Endodermal cell (in vitro differentiated cells): ENCODE measurements around the gene PCSK1. TPM values are rescaled to one million over a fixed set of nuclear protein-coding genes. Genes with fewer than 3 reads are reported as not detected.

Source experiments
- DNase-seq: peaks from one replicate; pipeline ENCODE4 v3.0.0-alpha.2; 2017
- H3K27ac ChIP-seq: 2 replicates; pipeline ENCODE4 v1.5.1; 2013; ENCODE audit warnings: mild to moderate bottlenecking, low read depth, low read length, moderate library complexity
- H3K27me3 ChIP-seq: 2 replicates; pipeline ENCODE4 v1.6.1; 2013; ENCODE audit warnings: mild to moderate bottlenecking, low read length, moderate library complexity; ENCODE audit not compliant: insufficient read depth, control insufficient read depth, poor library complexity, severe bottlenecking
- H3K36me3 ChIP-seq: 2 replicates; pipeline ENCODE4 v1.7.0; 2013; ENCODE audit warnings: mild to moderate bottlenecking, low read length, moderate library complexity; ENCODE audit not compliant: control insufficient read depth, insufficient read depth
- H3K4me1 ChIP-seq: one replicate; pipeline ENCODE4 v1.7.0; 2013; ENCODE audit warnings: low read length; ENCODE audit not compliant: control insufficient read depth, insufficient read depth
- H3K4me3 ChIP-seq: 2 replicates; pipeline ENCODE4 v1.5.1; 2013; ENCODE audit warnings: mild to moderate bottlenecking, low read length, moderate library complexity
- H3K9ac ChIP-seq: 2 replicates; pipeline ENCODE4 v1.6.1; 2013; ENCODE audit warnings: mild to moderate bottlenecking, low read length, moderate library complexity; ENCODE audit not compliant: poor library complexity, severe bottlenecking; ENCODE audit errors: extremely low read depth
- H3K9me3 ChIP-seq: 2 replicates; pipeline ENCODE4 v1.6.1; 2013; ENCODE audit warnings: mild to moderate bottlenecking, low read length, moderate library complexity; ENCODE audit not compliant: control insufficient read depth
- H3K27ac Mint-ChIP-seq: 2 replicates; pipeline ENCODE4 v1.8.0; 2020; ENCODE audit warnings: mixed read lengths
- H3K27me3 Mint-ChIP-seq: 2 replicates; pipeline ENCODE4 v1.8.0; 2021; ENCODE audit warnings: mild to moderate bottlenecking, mixed read lengths; ENCODE audit not compliant: insufficient read depth
- H3K36me3 Mint-ChIP-seq: 2 replicates; pipeline ENCODE4 v1.8.0; 2020; ENCODE audit warnings: low read depth, mixed read lengths
- H3K4me1 Mint-ChIP-seq: 2 replicates; pipeline ENCODE4 v1.8.0; 2020; ENCODE audit warnings: mixed read lengths
- H3K4me3 Mint-ChIP-seq: 2 replicates; pipeline ENCODE4 v1.8.0; 2020; ENCODE audit warnings: mild to moderate bottlenecking, moderate library complexity, mixed read lengths
- H3K9me3 Mint-ChIP-seq: 2 replicates; pipeline ENCODE4 v1.8.0; 2020; ENCODE audit warnings: mild to moderate bottlenecking, mixed read lengths
- WGBS, 2 experiments: methylation state at CpG; one replicate each; pipeline versions ENCODE4 v1.1.5 to v1.1.7; 2013; ENCODE audit warnings: missing lambda C conversion rate in 2 of 2, mixed read lengths in 1 of 2; ENCODE audit not compliant: insufficient coverage in 1 of 2, insufficient read length in 1 of 2; 5-methylcytosine and 5-hydroxymethylcytosine counted together
- total RNA-seq, 2 donors: library from RNA; stranded (reverse); fragmentation: NEBNext Ultra II Directional in 1 of 2; extraction: Animal tissue kit (Norgen Biotek cat#: 25700) in 1 of 2; gene quantifications; 2 replicates in 1 of 2; 3 replicates in 1 of 2; pipeline ENCODE4 v1.2.1, GENCODE V29; 2021
- TF ChIP-seq, protein P1 (sequence below): fragments of 200-600 bp; sonication (generic); conservative IDR thresholded peaks from 2 replicates; pipeline ENCODE4 v1.5.0; 2021; ENCODE audit warnings: antibody characterized with exemption, mild to moderate bottlenecking

PCSK1 gene
- total RNA-seq, 2 donors from 2014 or later = not detected

DNA sequence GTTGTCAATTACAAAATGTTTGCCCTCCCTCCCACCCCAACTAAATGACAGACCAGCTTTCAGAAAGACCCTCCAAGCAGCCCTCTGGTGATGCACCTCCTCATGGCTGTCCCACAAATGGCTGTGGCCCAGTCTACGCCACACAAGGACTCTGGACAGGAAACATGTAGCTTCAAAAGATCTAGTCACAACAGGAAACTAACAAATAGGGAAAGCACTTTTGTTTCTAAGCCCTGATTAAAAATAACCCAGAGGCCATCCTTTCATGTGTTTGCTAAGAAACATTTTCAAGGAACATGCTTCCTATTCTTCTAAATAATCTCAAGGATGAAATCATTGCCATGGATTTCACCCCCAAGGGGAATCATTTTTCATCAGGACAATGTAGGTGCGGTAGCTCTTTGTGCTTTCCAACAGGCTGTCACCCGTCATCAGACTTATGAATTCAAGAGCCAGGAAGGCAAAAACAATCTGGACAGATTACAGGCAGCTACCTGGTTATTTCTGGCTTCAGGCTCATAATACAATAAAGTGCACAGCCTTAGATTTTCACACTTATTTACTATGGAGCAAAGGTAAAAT lies 20.1 kb downstream of the PCSK1 start:
- Histone ChIP-seq H3K27me3 (no peaks in the 10 kb centered on the region), H3K4me3 (no peak overlapping the region), H3K9me3 (no peaks in the 10 kb centered on the region), H3K9ac (no peak overlapping the region), H3K36me3 (no peaks in the 10 kb centered on the region), H3K27ac (no peak overlapping the region), H3K4me1 (no peaks in the 10 kb centered on the region)
- H3K27ac Mint-ChIP-seq = no peak overlapping the region
- no peak overlapping the region for H3K4me3 Mint-ChIP-seq
- DNase-seq = no peak
- H3K4me1 Mint-ChIP-seq = no peaks in the 10 kb centered on the region
- TF ChIP-seq, protein P1, sequence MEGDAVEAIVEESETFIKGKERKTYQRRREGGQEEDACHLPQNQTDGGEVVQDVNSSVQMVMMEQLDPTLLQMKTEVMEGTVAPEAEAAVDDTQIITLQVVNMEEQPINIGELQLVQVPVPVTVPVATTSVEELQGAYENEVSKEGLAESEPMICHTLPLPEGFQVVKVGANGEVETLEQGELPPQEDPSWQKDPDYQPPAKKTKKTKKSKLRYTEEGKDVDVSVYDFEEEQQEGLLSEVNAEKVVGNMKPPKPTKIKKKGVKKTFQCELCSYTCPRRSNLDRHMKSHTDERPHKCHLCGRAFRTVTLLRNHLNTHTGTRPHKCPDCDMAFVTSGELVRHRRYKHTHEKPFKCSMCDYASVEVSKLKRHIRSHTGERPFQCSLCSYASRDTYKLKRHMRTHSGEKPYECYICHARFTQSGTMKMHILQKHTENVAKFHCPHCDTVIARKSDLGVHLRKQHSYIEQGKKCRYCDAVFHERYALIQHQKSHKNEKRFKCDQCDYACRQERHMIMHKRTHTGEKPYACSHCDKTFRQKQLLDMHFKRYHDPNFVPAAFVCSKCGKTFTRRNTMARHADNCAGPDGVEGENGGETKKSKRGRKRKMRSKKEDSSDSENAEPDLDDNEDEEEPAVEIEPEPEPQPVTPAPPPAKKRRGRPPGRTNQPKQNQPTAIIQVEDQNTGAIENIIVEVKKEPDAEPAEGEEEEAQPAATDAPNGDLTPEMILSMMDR = no peak
- H3K9me3 Mint-ChIP-seq = no peaks in the 10 kb centered on the region
- 92 to 93% methylated on average over 2 to 3 of the region's 3 CpGs for whole genome bisulfite sequencing, 2 experiments
- no peaks in the 10 kb centered on the region for H3K36me3 Mint-ChIP-seq
- H3K27me3 Mint-ChIP-seq = no peaks in the 10 kb centered on the region

DNA sequence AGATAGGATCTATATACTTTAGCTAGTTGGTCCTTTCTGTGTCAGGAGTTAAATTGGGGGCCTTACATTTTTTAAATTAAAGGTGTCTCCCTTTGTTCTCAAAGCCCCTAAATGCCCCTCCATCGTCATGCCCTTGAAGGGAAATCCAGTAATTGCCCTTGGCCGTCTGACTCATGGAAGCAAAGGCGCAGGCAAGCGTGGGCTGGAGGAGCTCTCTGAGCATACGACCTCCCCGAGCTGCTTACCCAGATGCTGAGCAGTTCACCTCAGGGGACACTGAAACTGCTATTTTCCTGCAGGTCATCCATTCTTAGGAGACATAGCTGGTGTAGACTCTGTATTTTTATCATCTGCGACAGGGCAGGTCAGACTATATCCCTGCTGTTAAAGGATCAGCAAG lies 23.0 kb downstream of the PCSK1 start:
- no peaks in the 10 kb centered on the region for H3K36me3 ChIP-seq
- Mint-ChIP-seq H3K36me3 (no peaks in the 10 kb centered on the region), H3K27me3 (no peaks in the 10 kb centered on the region), H3K4me1 (no peaks in the 10 kb centered on the region), H3K27ac (no peak overlapping the region), H3K4me3 (no peak overlapping the region), H3K9me3 (no peaks in the 10 kb centered on the region)
- no peak overlapping the region for H3K4me3 ChIP-seq
- WGBS, 2 experiments = 89 to 92% methylated on average over 7 of the region's 7 CpGs
- H3K9ac ChIP-seq = no peak overlapping the region
- no peaks in the 10 kb centered on the region for H3K9me3 ChIP-seq
- H3K4me1 ChIP-seq = no peaks in the 10 kb centered on the region
- H3K27ac ChIP-seq = no peak overlapping the region
- no peak for DNase-seq
- TF ChIP-seq, protein P1 = no peak
- no peaks in the 10 kb centered on the region for H3K27me3 ChIP-seq

- H3K4me3 ChIP-seq = no peak overlapping the region
- H3K9me3 ChIP-seq = no peaks in the 10 kb centered on the region
- no peaks in the 10 kb centered on the region for H3K27me3 ChIP-seq
- H3K36me3 Mint-ChIP-seq = no peaks in the 10 kb centered on the region
- no peaks in the 10 kb centered on the region for H3K4me1 Mint-ChIP-seq
- H3K4me3 Mint-ChIP-seq = no peak overlapping the region
- TF ChIP-seq, protein P1 = no peak
- no peaks in the 10 kb centered on the region for H3K27me3 Mint-ChIP-seq
- no peak overlapping the region for H3K27ac Mint-ChIP-seq
- no peak for DNase-seq
- H3K4me1 ChIP-seq = no peaks in the 10 kb centered on the region
- no peaks in the 10 kb centered on the region for H3K9me3 Mint-ChIP-seq
- H3K36me3 ChIP-seq = no peaks in the 10 kb centered on the region
- WGBS, 2 experiments = 88 to 94% methylated on average over 7 to 13 of the region's 13 CpGs
- H3K9ac ChIP-seq = no peak overlapping the region
- no peak overlapping the region for H3K27ac ChIP-seq
These were observed 24.1 kb downstream of the PCSK1 start for GRCh38 chr5:96408841-96409538.
